H9 (cell line): ENCODE data around the gene AP4M1. TPM values are rescaled to one million over a fixed set of nuclear protein-coding genes. Genes with fewer than 3 reads are reported as not detected.
A peak's percentile ranks its signal among the peaks of the same experiment; 100 is the strongest.

ENCODE experiments used
- DNase-seq: peaks from one replicate; pipeline ENCODE4 v3.0.0-alpha.2; 2017
- H2AFZ ChIP-seq: one replicate; pipeline ENCODE4 v1.6.1; 2013; ENCODE audit warnings: mild to moderate bottlenecking, low read length, control low read depth, moderate library complexity
- H2AK5ac ChIP-seq: 2 replicates; pipeline ENCODE4 v1.6.1; 2013; ENCODE audit warnings: low read length, control low read depth, mixed read lengths; ENCODE audit not compliant: insufficient read length
- H2BK120ac ChIP-seq: one replicate; pipeline ENCODE4 v1.6.1; 2013; ENCODE audit warnings: low read depth, mild to moderate bottlenecking, low read length, control low read depth, inconsistent platforms; ENCODE audit not compliant: poor library complexity, severe bottlenecking
- H2BK12ac ChIP-seq: 2 replicates; pipeline ENCODE4 v1.6.1; 2013; ENCODE audit warnings: low read length, control low read depth, mixed read lengths, low read depth; ENCODE audit not compliant: insufficient read length
- H2BK15ac ChIP-seq: 2 replicates; pipeline ENCODE4 v1.6.1; 2013; ENCODE audit warnings: low read depth, low read length, control low read depth
- H2BK20ac ChIP-seq: one replicate; pipeline ENCODE4 v1.6.1; 2013; ENCODE audit warnings: low read depth, mild to moderate bottlenecking, low read length, control low read depth, inconsistent platforms; ENCODE audit not compliant: poor library complexity, severe bottlenecking
- H2BK5ac ChIP-seq: 2 replicates; pipeline ENCODE4 v1.6.1; 2013; ENCODE audit warnings: low read length, control low read depth, mixed read lengths; ENCODE audit not compliant: insufficient read length
- H3K14ac ChIP-seq: 2 replicates; pipeline ENCODE4 v1.6.1; 2013; ENCODE audit warnings: low read length, control low read depth; ENCODE audit not compliant: insufficient read depth
- H3K18ac ChIP-seq: 2 replicates; pipeline ENCODE4 v1.6.1; 2013; ENCODE audit warnings: low read depth, mild to moderate bottlenecking, mixed read lengths, low read length, control low read depth; ENCODE audit not compliant: insufficient read length
- H3K23ac ChIP-seq: 2 replicates; pipeline ENCODE4 v1.6.1; 2013; ENCODE audit warnings: low read length, control low read depth, mixed read lengths, low read depth; ENCODE audit not compliant: insufficient read length
- H3K23me2 ChIP-seq: 2 replicates; pipeline ENCODE4 v1.6.1; 2013; ENCODE audit warnings: low read depth, mild to moderate bottlenecking, mixed read lengths, low read length, control low read depth; ENCODE audit not compliant: insufficient read length, poor library complexity, severe bottlenecking
- H3K27ac ChIP-seq: 2 replicates; pipeline ENCODE4 v1.5.1; 2013; ENCODE audit warnings: low read length, control low read depth, mixed read lengths, low read depth; ENCODE audit not compliant: insufficient read length
- H3K27me3 ChIP-seq: 2 replicates; pipeline ENCODE4 v1.6.1; 2013; ENCODE audit warnings: low read length, control low read depth, inconsistent platforms; ENCODE audit not compliant: insufficient read depth
- H3K4ac ChIP-seq: 2 replicates; pipeline ENCODE4 v1.6.1; 2013; ENCODE audit warnings: low read depth, mild to moderate bottlenecking, control low read depth, inconsistent platforms, low read length, moderate library complexity
- H3K4me1 ChIP-seq: 2 replicates; pipeline ENCODE4 v1.6.1; 2013; ENCODE audit warnings: low read length, control low read depth, inconsistent platforms; ENCODE audit not compliant: insufficient read depth
- H3K4me2 ChIP-seq: 2 replicates; pipeline ENCODE4 v1.6.1; 2013; ENCODE audit warnings: low read length, control low read depth, mixed read lengths; ENCODE audit not compliant: insufficient read length, insufficient read depth
- H3K56ac ChIP-seq: 2 replicates; pipeline ENCODE4 v1.6.1; 2013; ENCODE audit warnings: low read depth, mild to moderate bottlenecking, mixed read lengths, low read length, control low read depth; ENCODE audit not compliant: insufficient read length
- H3K79me1 ChIP-seq: 2 replicates; pipeline ENCODE4 v1.6.1; 2013; ENCODE audit warnings: low read depth, mild to moderate bottlenecking, moderate library complexity, low read length, control low read depth, inconsistent platforms; ENCODE audit not compliant: insufficient read depth, poor library complexity, severe bottlenecking
- H3K79me2 ChIP-seq: 2 replicates; pipeline ENCODE4 v1.6.1; 2013; ENCODE audit warnings: low read length, control low read depth, inconsistent platforms; ENCODE audit not compliant: insufficient read depth
- H3K9ac ChIP-seq: 2 replicates; pipeline ENCODE4 v1.6.1; 2013; ENCODE audit warnings: low read length, control low read depth, mixed read lengths; ENCODE audit not compliant: insufficient read length; ENCODE audit errors: extremely low read depth
- H3K9me3 ChIP-seq: one replicate; pipeline ENCODE4 v1.6.1; 2013; ENCODE audit warnings: low read depth, low read length, inconsistent platforms; ENCODE audit not compliant: control insufficient read depth
- H3T11ph ChIP-seq: one replicate; pipeline ENCODE4 v1.6.1; 2013; ENCODE audit warnings: mild to moderate bottlenecking, low read length, control low read depth, inconsistent platforms
- H4K20me1 ChIP-seq: one replicate; pipeline ENCODE4 v1.6.1; 2013; ENCODE audit not compliant: control insufficient read depth, insufficient read length, insufficient read depth
- H4K5ac ChIP-seq: 2 replicates; pipeline ENCODE4 v1.6.1; 2013; ENCODE audit warnings: low read depth, mild to moderate bottlenecking, mixed read lengths, low read length, control low read depth; ENCODE audit not compliant: insufficient read length
- H4K8ac ChIP-seq: replicated peaks from 2 replicates; pipeline ENCODE4 v1.6.1; 2013; ENCODE audit warnings: low read length, control low read depth, mixed read lengths, low read depth; ENCODE audit not compliant: insufficient read length
- H4K91ac ChIP-seq: 2 replicates; pipeline ENCODE4 v1.6.1; 2013; ENCODE audit warnings: low read depth, mild to moderate bottlenecking, moderate library complexity, mixed read lengths, low read length, control low read depth; ENCODE audit not compliant: insufficient read length
- H3K27ac Mint-ChIP-seq, 3 experiments: 2 replicates in 2 of 3; 3 replicates in 1 of 3; pipeline ENCODE4 v1.8.0; 2020 to 2021; ENCODE audit warnings: mixed read lengths in 3 of 3, mild to moderate bottlenecking in 1 of 3, moderate library complexity in 1 of 3
- H3K27me3 Mint-ChIP-seq: 2 replicates; pipeline ENCODE4 v1.8.0; 2021; ENCODE audit warnings: low read depth, mild to moderate bottlenecking, moderate library complexity, mixed read lengths
- H3K36me3 Mint-ChIP-seq, 3 experiments: 2 replicates in 2 of 3; 3 replicates in 1 of 3; pipeline ENCODE4 v1.8.0; 2020 to 2021; ENCODE audit warnings: low read depth in 3 of 3, mixed read lengths in 3 of 3; ENCODE audit not compliant: insufficient read depth in 1 of 3
- H3K4me1 Mint-ChIP-seq, 2 experiments: 2 replicates each; pipeline ENCODE4 v1.8.0; 2020; ENCODE audit warnings: mixed read lengths in 2 of 2
- H3K4me3 Mint-ChIP-seq, 2 experiments: 2 replicates in 1 of 2; 3 replicates in 1 of 2; pipeline ENCODE4 v1.8.0; 2020 to 2021; ENCODE audit warnings: mild to moderate bottlenecking in 2 of 2, mixed read lengths in 2 of 2, moderate library complexity in 1 of 2
- H3K9me3 Mint-ChIP-seq, 2 experiments: 2 replicates in 1 of 2; 3 replicates in 1 of 2; pipeline ENCODE4 v1.8.0; 2020; ENCODE audit warnings: mild to moderate bottlenecking in 2 of 2, mixed read lengths in 2 of 2, moderate library complexity in 1 of 2
- WGBS: extraction: QIAGEN DNeasy Blood & Tissue Kit; methylation state at CpG from one replicate; pipeline ENCODE4 v1.1.7; 2013; ENCODE audit warnings: missing lambda C conversion rate, low lambda C conversion rate, mixed read lengths; ENCODE audit not compliant: insufficient read length; ENCODE audit errors: extremely low coverage; 5-methylcytosine and 5-hydroxymethylcytosine counted together
- total RNA-seq: library from RNA; stranded (reverse); gene quantifications from 2 replicates; pipeline ENCODE4 v1.2.1, GENCODE V29; 2021
- TF ChIP-seq, protein P1 (sequence below): fragments of 200-600 bp; sonication (generic); conservative IDR thresholded peaks from 3 replicates; pipeline ENCODE4 v1.8.0; 2021; ENCODE audit warnings: antibody characterized with exemption, mild to moderate bottlenecking

AP4M1 gene
- total RNA-seq, 1 experiment from 2014 or later: 18.8 TPM

DNA sequence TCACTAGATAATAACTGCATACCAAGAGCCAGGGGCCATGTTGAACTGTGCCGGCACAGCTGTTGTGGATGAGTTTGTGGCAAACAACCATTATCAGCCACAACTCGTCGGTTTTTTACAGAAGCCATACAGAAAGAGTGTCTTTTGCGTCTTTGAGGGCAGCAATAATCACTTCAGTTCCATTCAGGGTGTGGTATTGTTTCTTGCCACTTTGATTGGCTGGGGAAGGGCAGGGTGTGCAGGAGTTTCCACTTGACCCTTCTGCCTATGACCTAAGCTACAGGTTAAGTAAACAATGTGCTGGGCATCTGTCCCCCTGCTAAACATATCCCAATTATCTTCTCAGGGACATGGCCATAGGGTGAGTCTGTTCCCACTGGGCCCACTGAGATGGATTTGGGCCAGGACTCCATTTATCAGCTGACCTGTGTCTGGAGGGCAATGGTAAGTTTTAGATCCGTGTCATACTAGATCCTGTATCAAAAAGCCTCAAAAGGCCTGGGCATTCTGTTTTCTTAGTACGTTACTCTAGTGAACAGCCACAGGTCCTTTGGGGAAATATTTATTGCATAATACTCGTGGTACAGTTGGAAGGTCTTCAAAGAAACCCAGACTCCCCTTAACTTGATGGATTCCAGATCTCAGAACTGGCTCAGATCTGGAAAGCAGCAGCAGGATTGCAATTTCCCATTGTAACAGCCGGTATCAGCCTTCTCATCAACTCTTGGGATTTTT is 35.8 kb upstream of the AP4M1 start:
- peaks cover 10% of the 10 kb centered on the region for H3K9me3 ChIP-seq
- H3K27ac ChIP-seq: no peak overlapping the region
- no peak overlapping the region for H2BK120ac ChIP-seq
- no peak overlapping the region for H3K56ac ChIP-seq
- Mint-ChIP-seq H3K4me1 (no peaks in the 10 kb centered on the region), H3K27ac (peak overlapping the region in 2 of 3 experiments; percentile 51 to 88; a peak in 2 of 7 replicates), H3K4me3 (no peak overlapping the region), H3K9me3 (peaks cover 12% of the 10 kb centered on the region in 2 experiments), H3K36me3 (peaks cover 46 to 86% (median 67%) of the 10 kb centered on the region in 3 experiments), H3K27me3 (no peaks in the 10 kb centered on the region; the same call in 1 of the 2 replicates)
- H3K23me2 ChIP-seq: no peaks in the 10 kb centered on the region
- no peak overlapping the region for H3K18ac ChIP-seq
- no peaks in the 10 kb centered on the region for H3K79me1 ChIP-seq
- no peaks in the 10 kb centered on the region for H3K27me3 ChIP-seq
- no peak overlapping the region for H3K9ac ChIP-seq
- no peak for DNase-seq
- no peak overlapping the region for H3K23ac ChIP-seq
- H3K79me2 ChIP-seq: no peaks in the 10 kb centered on the region
- no peak overlapping the region for H3K14ac ChIP-seq
- no peak overlapping the region for H3K4me2 ChIP-seq
- H4K91ac ChIP-seq: no peak overlapping the region
- no peak overlapping the region for H2BK20ac ChIP-seq
- no peak overlapping the region for H2AK5ac ChIP-seq
- H2AFZ ChIP-seq: no peak overlapping the region
- no peak overlapping the region for H3T11ph ChIP-seq
- H2BK12ac ChIP-seq: no peak overlapping the region
- H4K8ac ChIP-seq: no peak overlapping the region
- no peak overlapping the region for H2BK5ac ChIP-seq
- H3K4me1 ChIP-seq: no peaks in the 10 kb centered on the region
- H4K20me1 ChIP-seq: no peaks in the 10 kb centered on the region
- no peak overlapping the region for H3K4ac ChIP-seq
- TF ChIP-seq, protein P1, sequence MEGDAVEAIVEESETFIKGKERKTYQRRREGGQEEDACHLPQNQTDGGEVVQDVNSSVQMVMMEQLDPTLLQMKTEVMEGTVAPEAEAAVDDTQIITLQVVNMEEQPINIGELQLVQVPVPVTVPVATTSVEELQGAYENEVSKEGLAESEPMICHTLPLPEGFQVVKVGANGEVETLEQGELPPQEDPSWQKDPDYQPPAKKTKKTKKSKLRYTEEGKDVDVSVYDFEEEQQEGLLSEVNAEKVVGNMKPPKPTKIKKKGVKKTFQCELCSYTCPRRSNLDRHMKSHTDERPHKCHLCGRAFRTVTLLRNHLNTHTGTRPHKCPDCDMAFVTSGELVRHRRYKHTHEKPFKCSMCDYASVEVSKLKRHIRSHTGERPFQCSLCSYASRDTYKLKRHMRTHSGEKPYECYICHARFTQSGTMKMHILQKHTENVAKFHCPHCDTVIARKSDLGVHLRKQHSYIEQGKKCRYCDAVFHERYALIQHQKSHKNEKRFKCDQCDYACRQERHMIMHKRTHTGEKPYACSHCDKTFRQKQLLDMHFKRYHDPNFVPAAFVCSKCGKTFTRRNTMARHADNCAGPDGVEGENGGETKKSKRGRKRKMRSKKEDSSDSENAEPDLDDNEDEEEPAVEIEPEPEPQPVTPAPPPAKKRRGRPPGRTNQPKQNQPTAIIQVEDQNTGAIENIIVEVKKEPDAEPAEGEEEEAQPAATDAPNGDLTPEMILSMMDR: no peak
- no peak overlapping the region for H2BK15ac ChIP-seq
- no peak overlapping the region for H4K5ac ChIP-seq
- WGBS: no CpG with 5 or more reads among the region's 8 CpGs
